Smooth muscle cell (in vitro differentiated cells): ENCODE results near the gene SKOR1. TPM values are rescaled to one million over a fixed set of nuclear protein-coding genes. Genes with fewer than 3 reads are reported as not detected.

Experiments
- DNase-seq: peaks from one replicate; lab custom pipeline; 2025; ENCODE audit not compliant: unreplicated experiment; lab: John Stamatoyannopoulos, UW
- H2AFZ ChIP-seq: fragments of 200-600 bp; sonication (generic); 2 replicates; pipeline ENCODE4 v1.6.0; 2016; ENCODE audit warnings: antibody characterized with exemption, low read depth, mild to moderate bottlenecking
- H3F3A ChIP-seq: fragments of 200-600 bp; sonication (generic); 2 replicates; pipeline ENCODE4 v1.6.0; 2017; ENCODE audit warnings: antibody characterized with exemption, low read depth
- H3K27ac ChIP-seq: fragments of 200-600 bp; sonication (generic); 2 replicates; pipeline ENCODE4 v1.5.1; 2016; ENCODE audit warnings: low read depth, mild to moderate bottlenecking
- H3K27me3 ChIP-seq: fragments of 200-600 bp; sonication (generic); 2 replicates; pipeline ENCODE4 v1.6.1; 2016; ENCODE audit warnings: low read depth, mild to moderate bottlenecking
- H3K36me3 ChIP-seq: fragments of 200-600 bp; sonication (generic); 2 replicates; pipeline ENCODE4 v1.5.1; 2016; ENCODE audit warnings: low read depth
- H3K4me1 ChIP-seq: fragments of 200-600 bp; sonication (generic); 2 replicates; pipeline ENCODE4 v1.5.1; 2016; ENCODE audit warnings: low read depth
- H3K4me2 ChIP-seq: fragments of 200-600 bp; sonication (generic); 2 replicates; pipeline ENCODE4 v1.6.0; 2016; ENCODE audit warnings: mild to moderate bottlenecking
- H3K4me3 ChIP-seq: fragments of 200-600 bp; sonication (generic); 2 replicates; pipeline ENCODE4 v1.5.1; 2016; ENCODE audit warnings: mild to moderate bottlenecking
- H3K79me2 ChIP-seq: fragments of 200-600 bp; sonication (generic); 2 replicates; pipeline ENCODE4 v1.6.0; 2016; ENCODE audit warnings: low read depth, mild to moderate bottlenecking
- H3K9ac ChIP-seq: fragments of 200-600 bp; sonication (generic); 2 replicates; pipeline ENCODE4 v1.6.0; 2016; ENCODE audit warnings: low read depth
- H3K9me3 ChIP-seq: fragments of 200-600 bp; sonication (generic); replicated peaks from 2 replicates; pipeline ENCODE4 v1.5.1; 2016; ENCODE audit warnings: low read depth
- H4K20me1 ChIP-seq: fragments of 200-600 bp; sonication (generic); 2 replicates; pipeline ENCODE4 v1.6.0; 2016; ENCODE audit warnings: low read depth
- WGBS: methylation state at CpG from one replicate; pipeline ENCODE4 v1.1.7; 2016; ENCODE audit warnings: low lambda C conversion rate; 5-methylcytosine and 5-hydroxymethylcytosine counted together
- polyA plus RNA-seq: library from polyadenylated mRNA; unstranded; fragments of >200 nt; fragmentation: Nextera tagmentation; extraction: Ambion mirVana; gene quantifications from 2 replicates; pipeline ENCODE4 v1.2.1, GENCODE V29; 2016
- small RNA-seq: library from RNA; depleted of rRNA; stranded (forward); fragments of <200 nt; gene quantifications from one replicate; pipeline ENCODE3, GENCODE V24; 2014
- total RNA-seq: library from RNA; depleted of rRNA; stranded (reverse); fragments of >200 nt; gene quantifications from 2 replicates; pipeline ENCODE4 v1.2.3, GENCODE V29; 2014
- TF ChIP-seq, protein P1 (sequence below): fragments of 200-600 bp; sonication (generic); IDR thresholded peaks from 2 replicates; pipeline ENCODE4 v1.5.1; 2017; ENCODE audit warnings: borderline replicate concordance, mild to moderate bottlenecking, antibody characterized with exemption; ENCODE audit not compliant: insufficient read depth, poor library complexity, severe bottlenecking

SKOR1 gene
- total and polyA plus RNA-seq, 2 experiments from 2014 or later, result 0.04 to 0.21 TPM

DNA sequence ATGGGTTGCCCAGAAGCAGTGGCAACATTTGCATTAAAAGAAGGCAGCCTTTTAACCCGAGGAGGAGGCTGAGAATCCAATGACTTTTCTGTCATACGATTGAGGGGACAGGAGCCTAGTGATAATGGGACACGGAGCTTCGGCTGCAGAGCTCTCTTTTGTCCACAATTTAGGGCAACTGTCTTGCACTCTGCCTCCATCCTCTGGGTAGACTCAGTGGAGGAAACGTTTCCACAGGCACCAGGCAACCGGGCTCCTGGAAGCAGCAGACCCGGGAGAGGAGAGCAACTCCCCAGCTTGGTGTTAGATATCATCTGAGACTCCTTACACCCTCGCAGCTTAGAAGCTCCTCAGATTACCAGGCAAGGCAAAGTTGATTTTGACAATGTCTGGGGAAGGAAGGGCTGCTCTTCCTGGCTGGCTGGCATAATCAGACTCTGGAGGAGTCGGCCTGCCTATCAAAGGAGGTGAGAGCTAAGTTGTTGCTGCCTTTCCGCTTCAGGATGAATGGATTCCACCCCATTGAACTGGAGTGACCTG, 58.0 kb downstream of the SKOR1 start:
- no peak for DNase-seq
- H3K4me1 ChIP-seq, result peaks cover 15% of the 10 kb centered on the region
- WGBS, result 48% methylated on average over 10 of the region's 10 CpGs
- peak overlapping the region; percentile 65 for H3K27ac ChIP-seq
- peak overlapping the region; percentile 84 for H3K4me2 ChIP-seq
- TF ChIP-seq, protein P1, sequence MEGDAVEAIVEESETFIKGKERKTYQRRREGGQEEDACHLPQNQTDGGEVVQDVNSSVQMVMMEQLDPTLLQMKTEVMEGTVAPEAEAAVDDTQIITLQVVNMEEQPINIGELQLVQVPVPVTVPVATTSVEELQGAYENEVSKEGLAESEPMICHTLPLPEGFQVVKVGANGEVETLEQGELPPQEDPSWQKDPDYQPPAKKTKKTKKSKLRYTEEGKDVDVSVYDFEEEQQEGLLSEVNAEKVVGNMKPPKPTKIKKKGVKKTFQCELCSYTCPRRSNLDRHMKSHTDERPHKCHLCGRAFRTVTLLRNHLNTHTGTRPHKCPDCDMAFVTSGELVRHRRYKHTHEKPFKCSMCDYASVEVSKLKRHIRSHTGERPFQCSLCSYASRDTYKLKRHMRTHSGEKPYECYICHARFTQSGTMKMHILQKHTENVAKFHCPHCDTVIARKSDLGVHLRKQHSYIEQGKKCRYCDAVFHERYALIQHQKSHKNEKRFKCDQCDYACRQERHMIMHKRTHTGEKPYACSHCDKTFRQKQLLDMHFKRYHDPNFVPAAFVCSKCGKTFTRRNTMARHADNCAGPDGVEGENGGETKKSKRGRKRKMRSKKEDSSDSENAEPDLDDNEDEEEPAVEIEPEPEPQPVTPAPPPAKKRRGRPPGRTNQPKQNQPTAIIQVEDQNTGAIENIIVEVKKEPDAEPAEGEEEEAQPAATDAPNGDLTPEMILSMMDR, result no peak
- H3K9ac ChIP-seq, result no peak overlapping the region
- no peaks in the 10 kb centered on the region for H3K9me3 ChIP-seq
- no peaks in the 10 kb centered on the region for H4K20me1 ChIP-seq
- H3K36me3 ChIP-seq, result no peaks in the 10 kb centered on the region
- no peak overlapping the region for H3K4me3 ChIP-seq
- H3K79me2 ChIP-seq, result no peaks in the 10 kb centered on the region
- H2AFZ ChIP-seq, result peak overlapping the region; percentile 90
- no peaks in the 10 kb centered on the region for H3K27me3 ChIP-seq
- peaks cover 10% of the 10 kb centered on the region for H3F3A ChIP-seq

DNA sequence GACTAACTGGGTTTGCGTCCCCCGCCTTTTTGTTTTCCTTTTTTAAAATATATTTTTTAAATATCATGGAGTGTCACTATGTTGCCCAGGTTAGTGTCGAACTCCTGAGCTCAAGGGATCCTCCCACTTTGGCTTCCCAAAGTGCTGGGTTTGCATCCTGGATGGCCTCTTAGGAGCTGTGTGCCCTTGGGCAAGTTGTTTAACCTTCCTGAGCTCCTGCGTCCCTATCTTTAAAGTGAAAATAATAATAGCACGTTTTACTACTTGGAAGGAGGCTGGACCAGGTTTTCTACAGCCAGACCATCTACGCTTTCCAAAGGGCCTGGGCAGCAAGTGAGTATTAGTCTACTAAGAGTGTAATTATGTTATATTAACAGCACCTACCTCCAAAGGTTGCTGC, 58.7 kb downstream of the SKOR1 start:
- H2AFZ ChIP-seq, result peak overlapping the region; percentile 91

More for the DNA sequence above, 58.7 kb downstream of the SKOR1 start:
- H3K36me3 ChIP-seq, result no peaks in the 10 kb centered on the region
- no peaks in the 10 kb centered on the region for H3K79me2 ChIP-seq
- peak overlapping the region; percentile 84 for H3K4me2 ChIP-seq
- no peaks in the 10 kb centered on the region for H4K20me1 ChIP-seq
- peak overlapping the region; percentile 37 for H3K9ac ChIP-seq
- WGBS, result 65% methylated on average over 6 of the region's 6 CpGs
- H3K27me3 ChIP-seq, result no peaks in the 10 kb centered on the region
- peak overlapping the region; percentile 65 for H3K27ac ChIP-seq
- DNase-seq, result no peak
- H3K4me3 ChIP-seq, result peak overlapping the region; percentile 52
- no peaks in the 10 kb centered on the region for H3K9me3 ChIP-seq
- TF ChIP-seq, protein P1, result no peak
- peaks cover 15% of the 10 kb centered on the region for H3K4me1 ChIP-seq
- peaks cover 10% of the 10 kb centered on the region for H3F3A ChIP-seq

Small RNAs within 50 kb of the gene (small RNA-seq; reads per million reads assigned to genes)
- 0.39 reads per million, percentile 12 among the genes with 10 or more reads in this experiment for gene RNU6-1

Other genes starting within 250 kb of the SKOR1 start
- not detected in 2 replicates for gene RNU6-1, start 14.5 kb downstream of the SKOR1 start, total RNA-seq
- not detected in 2 replicates for gene RNU6-1, start 14.5 kb downstream of the SKOR1 start, polyA plus RNA-seq
- gene PIAS1, start 228.8 kb downstream of the SKOR1 start, total RNA-seq, result 56.1 and 66.5 TPM in 2 replicates
- 42.6 and 46.4 TPM in 2 replicates for gene PIAS1, start 228.8 kb downstream of the SKOR1 start, polyA plus RNA-seq